DMS153 (cell line): ENCODE data around the gene TRIP6.

Experiments used
- DNase-seq: peaks from one replicate; lab custom pipeline; 2025; lab: John Stamatoyannopoulos, UW

The TRIP6 gene

GRCh38 chr7:100873599-100874299 lies 6.6 kb downstream of the TRIP6 start:
- DNase-seq: no peak

- no peak for DNase-seq
Measured at GRCh38 chr7:100874300-100874576, 7.1 kb downstream of the TRIP6 start.

GRCh38 chr7:100874577-100875355 lies 7.6 kb downstream of the TRIP6 start, which contains the start of gene SRRT:
Gene SRRT, plus strand, starts transcription at chr7:100875103. Its CDS starts 488 bp downstream, at chr7:100875591.
- DNase-seq: peak; percentile 97

GRCh38 chr7:100875356-100875751 lies 8.2 kb downstream of the TRIP6 start:
- no peak for DNase-seq

GRCh38 chr7:100878013-100878412 lies 10.8 kb downstream of the TRIP6 start:
- no peak for DNase-seq

- no peak for DNase-seq
Measured at GRCh38 chr7:100878685-100879084, 11.5 kb downstream of the TRIP6 start.

- no peak for DNase-seq
Measured at GRCh38 chr7:100879685-100880261, 12.6 kb downstream of the TRIP6 start.

- no peak for DNase-seq
Measured at GRCh38 chr7:100880645-100881044, 13.5 kb downstream of the TRIP6 start.

GRCh38 chr7:100881136-100881535 lies 13.9 kb downstream of the TRIP6 start:
- no peak for DNase-seq

GRCh38 chr7:100882201-100882600 lies 15.0 kb downstream of the TRIP6 start:
- DNase-seq: no peak

- DNase-seq: no peak
Measured at GRCh38 chr7:100882785-100883526, 15.8 kb downstream of the TRIP6 start.

- no peak for DNase-seq
Measured at GRCh38 chr7:100884736-100885439, 17.7 kb downstream of the TRIP6 start.

- no peak for DNase-seq
Measured at GRCh38 chr7:100885440-100886141, 18.4 kb downstream of the TRIP6 start.

- DNase-seq: no peak
Measured at GRCh38 chr7:100886142-100886935, 19.2 kb downstream of the TRIP6 start.

GRCh38 chr7:100886936-100887515 lies 19.8 kb downstream of the TRIP6 start:
- DNase-seq: no peak

- DNase-seq: no peak
Measured at GRCh38 chr7:100887516-100888290, 20.5 kb downstream of the TRIP6 start.

- no peak for DNase-seq
Measured at GRCh38 chr7:100888291-100888987, 21.3 kb downstream of the TRIP6 start.

GRCh38 chr7:100888988-100889750 lies 22.0 kb downstream of the TRIP6 start, which contains the start of gene UFSP1:
Gene UFSP1, minus strand, starts transcription at chr7:100889715. Its CDS starts 444 bp downstream, at chr7:100889271.
- no peak for DNase-seq
